ENCODE measurements around the gene MRPL39. TPM values are rescaled to one million over a fixed set of nuclear protein-coding genes. Genes with fewer than 3 reads are reported as not detected.

Gene MRPL39
- total and polyA plus RNA-seq, 4 donors = 19.2 to 35.7 (median 24.4) TPM

DNA sequence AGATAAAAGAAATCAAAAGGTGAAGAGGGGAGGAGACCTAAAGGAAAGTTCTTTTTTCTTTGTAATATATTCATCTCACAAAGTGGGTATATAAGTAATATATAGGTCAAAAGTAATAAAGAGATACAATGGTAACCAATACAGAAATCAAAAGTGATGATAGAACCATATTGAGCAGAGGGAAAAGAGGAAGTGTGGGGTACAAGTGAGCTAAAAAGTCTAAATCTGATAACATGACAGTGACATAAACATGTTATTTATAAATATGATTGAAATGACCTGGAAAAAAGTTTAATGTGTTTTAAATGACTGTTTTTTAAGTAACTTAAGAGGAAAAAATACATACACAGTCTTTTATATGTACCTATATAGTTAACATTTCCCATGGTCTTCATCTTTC is 70.5 kb downstream of the MRPL39 start:
- Histone ChIP-seq H3K9ac (ENCODE audit: low read depth in 1 of 2, low read length in 2 of 2) (no peak overlapping the region), H3K4me1 (ENCODE audit: control insufficient read depth in 4 of 4, insufficient read depth in 4 of 4, low read length in 3 of 4) (no peaks in the 10 kb centered on the region), H3K36me3 (ENCODE audit: control insufficient read depth in 4 of 4, insufficient read depth in 3 of 4, low read depth in 1 of 4, low read length in 3 of 4) (no peaks in the 10 kb centered on the region)

More for the DNA sequence above, 70.5 kb downstream of the MRPL39 start:
- Histone ChIP-seq H3K9me3 (ENCODE audit: control insufficient read depth in 4 of 4, low read length in 3 of 4) (peaks cover 0 to 10% (median 2%) of the 10 kb centered on the region in 4 donors), H3K27ac (ENCODE audit: low read depth in 1 of 2, low read length in 2 of 2) (no peak overlapping the region), H3K4me3 (ENCODE audit: low read depth in 1 of 3, low read length in 3 of 3) (no peak overlapping the region), H3K27me3 (ENCODE audit: control insufficient read depth in 4 of 4, insufficient read depth in 4 of 4, low read length in 3 of 4) (no peaks in the 10 kb centered on the region)
- no peak for TF ChIP-seq HNF4G (IDR thresholded peaks at IDR 0.05)
- TF ChIP-seq TAF1 (conservative IDR thresholded peaks at IDR 0.05) = no peak
- no peak for TF ChIP-seq GABPA (IDR thresholded peaks at IDR 0.05 in 1 of 2, conservative IDR thresholded peaks at IDR 0.05 in 1 of 2)
- no peak for TF ChIP-seq RXRA (IDR thresholded peaks at IDR 0.05)
- no peak for TF ChIP-seq YY1 (IDR thresholded peaks at IDR 0.05)
- TF ChIP-seq, protein P1, sequence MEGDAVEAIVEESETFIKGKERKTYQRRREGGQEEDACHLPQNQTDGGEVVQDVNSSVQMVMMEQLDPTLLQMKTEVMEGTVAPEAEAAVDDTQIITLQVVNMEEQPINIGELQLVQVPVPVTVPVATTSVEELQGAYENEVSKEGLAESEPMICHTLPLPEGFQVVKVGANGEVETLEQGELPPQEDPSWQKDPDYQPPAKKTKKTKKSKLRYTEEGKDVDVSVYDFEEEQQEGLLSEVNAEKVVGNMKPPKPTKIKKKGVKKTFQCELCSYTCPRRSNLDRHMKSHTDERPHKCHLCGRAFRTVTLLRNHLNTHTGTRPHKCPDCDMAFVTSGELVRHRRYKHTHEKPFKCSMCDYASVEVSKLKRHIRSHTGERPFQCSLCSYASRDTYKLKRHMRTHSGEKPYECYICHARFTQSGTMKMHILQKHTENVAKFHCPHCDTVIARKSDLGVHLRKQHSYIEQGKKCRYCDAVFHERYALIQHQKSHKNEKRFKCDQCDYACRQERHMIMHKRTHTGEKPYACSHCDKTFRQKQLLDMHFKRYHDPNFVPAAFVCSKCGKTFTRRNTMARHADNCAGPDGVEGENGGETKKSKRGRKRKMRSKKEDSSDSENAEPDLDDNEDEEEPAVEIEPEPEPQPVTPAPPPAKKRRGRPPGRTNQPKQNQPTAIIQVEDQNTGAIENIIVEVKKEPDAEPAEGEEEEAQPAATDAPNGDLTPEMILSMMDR (IDR thresholded peaks at IDR 0.05; ENCODE audit: low read depth, low read length, missing input control) = no peak
- TF ChIP-seq FOXA1 (IDR thresholded peaks at IDR 0.05) = no peak
- no peak for TF ChIP-seq SP1 (IDR thresholded peaks at IDR 0.05)
- no peak for TF ChIP-seq ZBTB33 (IDR thresholded peaks at IDR 0.05)
- TF ChIP-seq MAX (IDR thresholded peaks at IDR 0.05) = no peak
- no peak for TF ChIP-seq JUND (IDR thresholded peaks at IDR 0.05)
- no peak for TF ChIP-seq NR2F2 (IDR thresholded peaks at IDR 0.05)
- TF ChIP-seq REST (IDR thresholded peaks at IDR 0.05) = no peak
- TF ChIP-seq RAD21 (IDR thresholded peaks at IDR 0.05) = no peak
- TF ChIP-seq, protein P2, sequence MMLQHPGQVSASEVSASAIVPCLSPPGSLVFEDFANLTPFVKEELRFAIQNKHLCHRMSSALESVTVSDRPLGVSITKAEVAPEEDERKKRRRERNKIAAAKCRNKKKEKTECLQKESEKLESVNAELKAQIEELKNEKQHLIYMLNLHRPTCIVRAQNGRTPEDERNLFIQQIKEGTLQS (IDR thresholded peaks at IDR 0.05) = no peak
- no peak for TF ChIP-seq FOXA2 (IDR thresholded peaks at IDR 0.05)
- TF ChIP-seq HNF4A (conservative IDR thresholded peaks at IDR 0.05) = no peak
- DNase-seq (ENCODE audit: low spot score) = no peak

Data from liver (tissue), 9 donors.